NCI-H510A treated with DMSO at 0.1 percent for 48 hours (cell line): ENCODE results near the gene LRRC9.
"Not testable (repeated sequence)": the region's sequence is repeated elsewhere in the genome, so short reads cannot be mapped to it uniquely, and the experiment has no call there.

Experiments
- DNase-seq: peaks from one replicate; lab custom pipeline; 2025; lab: John Stamatoyannopoulos, UW

Gene LRRC9

DNA sequence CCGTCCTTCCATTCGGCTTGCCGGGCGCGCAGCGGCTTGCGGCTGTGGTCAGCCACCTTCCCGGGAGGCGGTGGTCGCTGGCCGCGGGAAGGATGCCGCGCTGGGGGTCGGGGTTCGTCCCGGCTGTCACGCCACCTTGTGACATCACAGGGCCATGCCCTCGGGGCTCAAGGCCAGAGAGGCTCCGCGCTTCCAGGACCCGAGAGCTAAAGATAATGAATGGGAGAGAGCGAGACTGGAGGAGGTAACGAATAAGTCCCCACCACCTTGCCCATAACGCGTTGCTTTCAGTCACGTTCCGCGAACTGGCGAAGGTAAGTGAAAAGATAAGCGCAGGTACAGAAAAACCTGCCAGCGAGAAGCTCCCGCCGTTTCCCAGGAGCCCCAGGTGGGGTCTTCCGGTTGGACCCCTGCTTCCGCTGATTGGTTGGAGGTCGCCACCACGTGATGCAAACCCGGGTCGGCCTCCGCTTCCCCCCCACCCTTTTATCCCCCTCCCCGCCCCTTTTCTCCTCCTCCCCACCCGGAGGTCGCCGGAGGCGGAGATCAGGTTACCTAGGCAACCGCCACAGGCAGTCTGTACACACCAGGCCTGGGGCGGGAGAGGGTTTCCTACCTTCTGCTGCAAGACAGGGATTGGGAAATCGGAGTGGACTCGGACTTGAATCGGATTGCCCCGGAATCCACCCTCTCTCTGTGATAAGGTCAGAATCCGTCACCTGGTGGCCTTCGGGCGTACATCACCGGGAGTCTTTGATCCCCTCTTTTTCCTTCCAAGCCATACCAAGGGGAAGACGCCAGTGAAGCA is at the start of gene LRRC9:
Gene LRRC9, plus strand, starts transcription at position 575 of the 808 bp plus-strand sequence.
- peak; percentile 94 for DNase-seq

DNA sequence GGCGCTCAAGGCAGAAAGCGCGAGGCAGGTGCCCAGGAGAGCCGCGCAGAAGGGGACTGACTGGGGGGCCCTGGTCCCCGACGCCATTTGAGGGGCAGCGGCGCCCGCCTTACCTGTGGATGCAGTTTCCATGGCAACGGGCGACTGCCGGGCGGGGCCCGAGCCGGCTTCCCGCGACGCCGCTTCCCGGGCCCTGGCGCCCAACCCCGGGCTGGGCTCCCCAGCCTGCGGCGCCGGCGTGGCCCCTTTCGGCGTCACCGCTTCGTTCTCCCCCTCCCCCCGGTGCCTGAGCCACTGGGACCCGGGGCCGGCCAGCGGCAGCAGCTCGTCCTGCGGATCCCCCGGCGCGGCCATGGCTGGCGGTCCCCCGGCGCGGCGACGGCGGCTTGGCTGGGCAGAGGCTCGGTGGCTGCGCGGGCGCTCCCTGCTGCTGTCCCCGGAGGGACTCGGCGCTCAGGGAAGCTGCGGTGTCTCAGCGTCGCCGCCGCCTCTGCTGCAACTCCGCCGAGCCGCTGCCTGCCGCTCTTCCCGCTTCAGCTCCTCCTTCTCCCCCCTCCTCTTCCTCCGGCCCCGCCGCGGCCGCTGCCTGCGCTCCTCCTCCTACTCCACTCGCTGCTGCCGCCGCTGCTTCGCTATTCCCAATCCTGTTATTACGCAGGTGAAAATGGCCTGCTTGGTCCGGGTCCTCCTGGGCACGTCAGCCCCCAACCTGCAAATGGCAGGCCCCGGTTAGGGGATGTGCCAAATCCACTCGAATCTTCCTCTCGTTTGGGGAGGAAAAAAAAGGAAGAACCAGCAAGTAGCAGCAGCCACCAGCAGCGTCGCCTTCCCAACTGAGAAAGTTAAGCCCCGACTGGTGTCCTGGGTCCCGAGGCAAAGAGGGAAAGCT is 49.4 kb upstream of the LRRC9 start, which contains the start of gene RTN1:
Gene RTN1, minus strand, starts transcription at position 500 of the 889 bp plus-strand sequence. Its CDS starts 146 bp downstream, at position 354.
- DNase-seq, result peak; percentile 88

DNA sequence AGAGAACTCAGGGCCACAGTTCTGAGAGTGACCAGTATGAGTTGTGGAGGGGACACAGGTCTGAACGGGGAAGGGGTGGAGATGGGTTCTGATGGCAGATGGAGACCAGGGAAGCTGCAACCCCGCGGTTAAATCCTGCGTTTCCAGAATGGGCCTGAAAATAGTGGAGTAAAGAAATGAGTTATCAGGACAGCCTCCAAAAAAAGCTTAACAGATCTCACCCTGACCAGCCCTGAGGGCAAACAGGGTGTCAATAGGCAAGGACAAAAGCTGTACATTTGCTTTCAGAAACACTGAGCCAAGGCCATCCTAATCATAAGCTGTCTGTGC is 48.8 kb upstream of the LRRC9 start:
- DNase-seq, result no peak

DNA sequence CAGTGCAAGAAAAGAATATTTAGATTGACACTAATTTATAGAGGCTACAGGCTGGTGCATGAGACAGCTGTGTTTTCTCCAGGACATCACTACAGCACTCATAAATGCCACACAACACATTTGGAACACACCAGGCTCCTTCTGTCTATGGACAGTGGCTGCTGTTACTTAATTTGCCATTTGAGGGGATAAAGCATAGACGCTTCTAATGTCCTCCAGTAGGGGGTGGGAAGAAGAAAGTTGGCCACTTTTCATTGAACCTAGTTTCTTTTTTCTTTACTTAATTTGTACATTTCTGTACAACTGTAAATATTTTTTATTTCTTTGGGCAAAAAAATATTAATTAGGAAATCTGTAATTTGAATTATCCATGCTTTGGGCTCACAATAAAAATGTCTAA is 37.0 kb upstream of the LRRC9 start:
- no peak for DNase-seq

DNA sequence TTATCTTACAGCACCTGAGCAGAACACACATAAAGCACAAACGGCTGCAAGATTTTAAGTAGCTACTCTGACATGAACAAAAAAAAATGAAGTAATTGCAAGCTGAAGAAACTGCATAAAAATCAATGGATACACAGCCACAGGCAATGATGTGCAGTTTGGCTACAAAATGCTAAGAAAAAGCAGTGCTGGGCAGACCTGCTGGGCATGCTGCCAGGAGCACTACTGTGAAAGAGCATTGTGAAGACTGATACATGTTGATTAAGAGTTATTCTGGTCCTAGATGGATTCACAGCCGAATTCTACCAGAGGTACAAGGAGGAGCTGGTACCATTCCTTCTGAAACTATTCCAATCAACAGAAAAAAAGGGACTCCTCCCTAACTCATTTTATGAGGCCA is 29.3 kb upstream of the LRRC9 start:
- DNase-seq, result no peak

DNA sequence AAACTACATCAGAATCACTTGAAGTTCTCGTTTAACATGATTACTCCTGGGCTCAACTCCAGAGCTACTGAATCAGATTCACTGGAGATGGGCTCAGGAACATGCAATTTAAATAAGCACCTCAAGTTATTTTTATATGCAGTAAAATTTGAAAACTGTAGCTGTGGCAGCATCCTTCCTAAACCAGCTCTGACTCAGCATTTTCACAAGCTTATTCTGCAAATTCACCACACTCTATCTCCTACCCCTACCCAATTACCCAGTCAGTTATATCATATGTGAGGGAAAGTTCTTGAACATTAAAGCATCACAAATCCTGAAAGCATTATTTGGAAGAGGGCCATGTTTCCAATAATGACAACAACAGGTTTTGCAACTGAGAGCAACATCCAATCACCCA is 24.2 kb upstream of the LRRC9 start:
- DNase-seq, result no peak

DNA sequence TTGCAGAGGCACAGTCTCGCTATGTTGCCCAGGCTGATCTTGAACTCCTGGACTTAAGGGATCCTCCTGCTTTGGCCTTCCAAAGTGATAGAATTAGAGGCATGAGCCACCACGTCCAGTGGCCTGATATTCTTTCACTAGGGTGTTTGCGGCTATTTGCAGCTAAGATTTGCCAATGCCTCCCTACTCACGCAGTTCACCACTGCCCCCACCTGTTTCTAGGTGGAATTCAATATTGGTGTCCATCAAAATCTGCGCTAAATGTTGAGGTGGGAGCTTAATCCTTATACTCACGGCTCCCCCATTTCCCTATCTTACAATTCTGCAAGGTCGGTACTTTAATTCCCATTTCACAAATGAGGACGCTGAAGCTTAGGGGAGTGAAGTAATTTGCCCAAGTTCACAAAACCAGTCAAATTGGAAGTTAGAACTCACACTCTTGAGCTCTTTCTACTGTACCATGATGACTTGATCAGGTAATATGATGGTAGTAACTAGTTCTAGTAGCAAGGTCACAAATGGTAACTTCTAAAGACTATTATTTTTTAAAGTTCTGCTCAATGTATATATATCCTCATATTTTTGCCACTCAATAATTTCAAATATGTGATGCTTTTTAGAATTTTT is 22.1 kb upstream of the LRRC9 start:
- DNase-seq, result peak; percentile 48

DNA sequence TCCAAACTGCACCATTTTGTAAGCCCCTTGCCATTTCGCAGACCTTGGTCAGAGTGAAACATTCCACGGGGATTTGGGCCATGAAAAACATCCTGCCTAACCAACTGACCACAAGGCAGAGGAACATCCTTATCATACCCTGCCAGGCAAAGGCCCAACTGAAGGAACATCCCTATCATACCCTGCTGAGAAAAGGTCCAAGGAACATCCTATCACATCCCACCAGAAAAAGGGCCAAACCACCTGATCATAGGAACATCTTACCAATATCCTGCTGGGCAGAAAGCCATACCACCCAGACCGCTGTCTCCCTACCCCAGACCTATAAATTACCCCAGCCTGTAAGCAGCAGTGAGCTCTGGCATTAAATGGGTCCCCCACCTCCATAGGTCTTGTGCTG is 19.4 kb upstream of the LRRC9 start:
- no peak for DNase-seq

DNA sequence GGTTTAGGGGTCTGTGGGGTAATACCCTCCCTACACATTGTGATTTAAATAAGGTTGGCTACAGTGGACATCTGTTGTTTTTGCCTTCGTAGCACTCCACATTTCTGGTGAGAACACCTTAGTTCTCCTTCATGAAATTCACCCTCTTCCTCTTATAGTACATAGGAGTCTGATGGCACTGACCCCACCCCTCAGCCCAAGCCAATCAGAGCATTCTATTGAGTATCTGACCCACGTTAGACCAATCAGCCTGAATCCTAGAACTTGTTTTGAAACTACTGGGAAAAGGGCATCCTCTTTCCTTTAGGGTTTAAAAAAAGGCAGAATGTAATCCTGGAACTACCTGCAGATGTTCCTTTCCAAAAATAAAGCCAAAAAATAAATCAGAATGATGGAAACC is 15.8 kb upstream of the LRRC9 start:
- no peak for DNase-seq

DNA sequence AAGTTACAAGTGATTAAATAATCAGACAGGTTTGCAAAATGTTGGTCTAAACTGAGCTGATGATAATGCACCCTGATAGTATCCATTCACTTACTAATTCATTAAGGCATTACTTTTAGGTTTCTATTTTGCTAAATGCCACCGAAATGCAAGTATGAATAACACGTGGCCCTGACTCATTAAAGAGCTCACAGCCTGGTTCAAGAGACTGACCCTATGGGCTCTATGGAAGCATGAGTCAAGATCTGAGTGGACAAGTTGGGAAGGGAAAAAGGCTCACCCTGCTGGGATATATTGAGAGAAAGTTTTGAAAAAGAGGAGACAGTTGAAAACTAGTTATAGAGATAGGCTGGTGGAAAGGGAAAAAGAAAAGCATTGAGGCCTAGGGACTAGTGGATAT is 14.8 kb upstream of the LRRC9 start:
- no peak for DNase-seq

DNA sequence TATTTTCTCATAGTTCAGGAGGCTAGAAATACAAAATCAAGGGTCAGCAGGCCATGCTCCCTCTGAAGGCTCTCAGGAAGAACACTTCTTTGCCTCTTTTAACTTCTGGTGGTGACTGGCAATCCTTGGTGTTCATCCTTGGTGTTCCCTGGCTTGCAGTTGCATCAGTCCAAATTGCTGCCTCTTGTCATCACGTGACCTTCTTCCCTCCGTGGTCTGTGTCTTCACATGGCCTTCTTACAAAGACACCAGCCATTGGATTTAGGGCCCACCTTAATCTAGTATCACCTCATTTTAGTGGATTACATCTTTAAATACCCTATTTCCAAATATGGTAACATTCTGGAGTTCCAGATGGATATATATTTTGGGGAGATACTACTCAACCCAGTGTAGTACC is 7.5 kb upstream of the LRRC9 start:
- DNase-seq, result no peak

DNA sequence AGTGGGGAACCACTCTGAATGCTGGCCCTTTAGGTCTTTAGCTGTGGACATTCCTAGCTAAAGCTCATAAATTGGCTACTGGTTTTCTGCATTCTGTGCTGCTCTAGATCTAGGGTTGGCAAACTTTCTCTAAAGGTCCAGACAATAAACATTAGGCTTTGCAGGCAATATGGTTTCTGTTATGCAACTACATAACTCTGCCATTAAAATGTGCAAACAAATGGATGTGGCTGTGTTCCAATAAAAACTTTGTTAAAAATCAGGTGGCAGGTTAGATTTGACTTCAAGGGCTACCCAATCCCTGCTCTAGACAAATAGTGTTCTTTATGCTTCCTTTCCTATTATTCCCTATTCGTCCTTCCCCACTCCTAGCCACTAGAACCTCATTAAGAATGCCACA is 6.8 kb upstream of the LRRC9 start:
- no peak for DNase-seq

DNA sequence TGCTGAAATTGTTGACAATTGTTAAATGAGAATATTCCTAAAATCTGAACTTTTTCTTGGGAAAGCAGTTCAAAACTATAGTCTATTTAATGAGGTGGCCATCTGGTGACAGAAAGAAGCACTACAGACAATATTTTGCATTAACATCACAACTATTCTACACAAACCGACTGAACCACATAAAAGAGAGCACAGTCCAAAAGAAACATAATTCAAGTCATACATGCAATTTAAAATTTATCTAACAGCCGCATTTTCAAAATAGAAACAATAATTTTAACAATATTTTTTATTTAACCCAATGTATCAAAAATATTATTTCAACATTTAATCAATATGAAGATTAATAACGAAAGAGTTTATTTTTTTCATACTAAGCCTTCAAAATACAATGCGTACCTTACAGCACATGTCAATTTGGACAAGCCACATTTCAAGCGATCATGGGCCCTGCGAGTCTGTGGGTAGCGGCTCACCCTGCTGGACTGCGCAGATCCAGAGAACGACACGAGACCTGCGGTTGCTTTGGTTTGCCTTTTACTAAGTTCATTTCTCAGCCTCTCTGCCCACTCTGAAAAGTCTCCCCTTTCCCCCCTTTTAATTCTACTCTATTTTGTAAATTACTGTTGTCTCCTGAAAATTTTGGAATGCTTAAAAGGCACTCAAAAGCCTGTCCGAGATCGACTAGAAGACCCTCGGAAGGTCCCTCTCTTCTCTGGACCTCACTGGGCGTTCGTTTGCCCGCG is 947 bp upstream of the LRRC9 start:
- peak; percentile 50 for DNase-seq

DNA sequence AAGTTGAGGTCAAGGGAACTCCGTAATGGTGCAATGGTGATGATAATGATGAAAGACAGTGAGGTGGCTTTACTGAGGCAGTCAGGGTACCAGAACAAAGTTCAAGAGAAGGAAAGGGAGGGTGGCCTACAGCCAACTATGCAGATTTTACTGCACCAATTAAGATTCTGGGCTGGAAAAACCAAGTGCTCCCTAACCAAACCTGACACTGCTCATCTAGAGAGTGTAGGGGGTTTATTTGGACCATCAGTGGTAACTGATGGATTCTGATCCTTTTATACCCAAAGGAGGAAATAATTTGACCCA is 387 bp downstream of the LRRC9 start:
- DNase-seq, result peak; percentile 60

DNA sequence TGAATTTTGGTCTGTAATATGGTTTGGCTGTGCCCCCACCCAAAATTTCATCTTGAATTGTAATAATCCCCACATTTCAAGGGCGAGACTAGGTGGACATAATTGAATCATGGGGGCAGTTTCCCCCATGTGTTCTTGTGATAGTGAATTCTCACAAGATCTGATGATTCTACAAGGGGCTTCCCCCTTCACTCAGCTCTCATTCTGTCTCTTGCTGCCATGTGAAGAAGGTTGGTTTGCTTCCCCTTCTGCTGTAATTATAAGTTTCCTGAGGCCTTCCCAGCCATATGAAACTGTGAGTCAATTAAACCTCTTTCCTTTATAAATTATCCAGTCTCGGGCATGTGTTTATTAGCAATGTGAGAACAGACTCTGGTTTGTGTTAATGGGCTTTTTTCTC is 5.9 kb downstream of the LRRC9 start:
- DNase-seq, result no peak

DNA sequence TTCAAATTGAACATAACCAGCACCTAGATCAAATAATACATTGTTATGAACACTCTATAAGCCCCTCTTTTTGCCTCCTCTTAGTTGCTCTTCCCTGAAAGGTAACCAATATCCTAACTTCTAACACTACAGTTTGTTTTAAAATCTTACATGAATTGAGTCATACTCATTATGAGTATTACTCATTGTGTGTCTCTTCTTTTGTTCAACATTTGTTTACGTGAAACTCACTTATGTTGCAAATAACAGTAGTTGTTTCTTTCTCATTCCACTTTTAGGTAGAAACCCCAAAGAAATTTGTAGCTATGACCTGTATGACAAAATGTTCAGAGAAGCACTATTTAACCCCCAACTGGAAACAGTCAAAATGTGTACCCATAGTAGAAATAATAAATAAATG is 6.6 kb downstream of the LRRC9 start:
- no peak for DNase-seq

DNA sequence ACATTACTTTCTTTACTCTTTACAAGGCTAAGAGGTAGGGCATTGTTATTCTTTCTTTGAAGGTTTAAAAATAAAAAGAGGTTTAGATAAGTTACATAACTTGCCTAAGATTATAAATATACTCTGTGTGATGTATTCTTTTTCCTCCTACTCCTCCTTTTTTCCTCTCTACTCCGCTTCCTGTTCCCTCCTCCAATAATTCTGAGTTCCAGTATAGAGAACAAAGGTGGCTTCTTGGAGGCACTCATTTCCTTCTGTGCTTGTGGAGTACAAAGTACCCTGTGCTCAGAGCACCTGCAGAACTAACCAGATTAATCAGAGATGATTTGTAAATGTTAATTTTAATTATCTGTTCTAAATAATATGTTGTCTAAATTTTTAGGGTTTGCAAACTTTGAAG is 11.3 kb downstream of the LRRC9 start:
- no peak for DNase-seq

DNA sequence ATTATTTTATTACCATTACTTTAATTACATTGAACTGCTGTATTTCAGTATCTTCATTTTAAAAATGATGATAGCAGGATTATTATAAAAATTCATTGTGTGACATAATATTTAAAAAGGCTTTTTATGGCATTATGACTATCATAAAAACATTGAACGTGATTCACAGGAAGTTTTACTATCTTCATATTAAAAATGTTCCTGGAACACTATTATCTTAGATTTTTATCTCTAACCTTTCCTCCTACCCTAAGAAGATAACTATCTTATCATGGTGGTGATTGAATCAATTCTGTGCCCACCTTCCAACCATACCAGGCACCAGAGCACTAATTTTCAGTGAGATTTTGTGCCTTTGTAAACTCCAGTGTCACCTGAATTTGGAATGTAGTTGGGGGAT is 16.2 kb downstream of the LRRC9 start:
- no peak for DNase-seq

DNA sequence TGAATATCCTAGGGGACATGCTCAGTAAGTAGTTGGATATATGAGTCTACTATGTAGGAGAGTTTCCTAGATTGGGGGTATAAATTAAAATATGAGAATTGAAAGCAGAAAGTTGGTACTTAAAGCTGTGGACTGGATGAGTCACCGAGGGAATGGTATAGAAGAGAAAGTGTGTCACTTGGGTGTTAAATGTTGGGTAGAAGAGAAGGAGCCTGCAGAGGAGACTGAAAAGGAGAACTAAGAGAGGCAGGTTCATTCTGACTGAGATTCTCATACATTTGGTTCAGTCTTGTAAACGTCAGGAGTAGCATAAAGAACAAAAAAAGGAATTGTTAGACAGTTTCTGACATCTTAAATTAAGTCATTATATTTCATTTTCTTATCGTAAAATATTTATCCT is 19.9 kb downstream of the LRRC9 start:
- DNase-seq, result no peak

DNA sequence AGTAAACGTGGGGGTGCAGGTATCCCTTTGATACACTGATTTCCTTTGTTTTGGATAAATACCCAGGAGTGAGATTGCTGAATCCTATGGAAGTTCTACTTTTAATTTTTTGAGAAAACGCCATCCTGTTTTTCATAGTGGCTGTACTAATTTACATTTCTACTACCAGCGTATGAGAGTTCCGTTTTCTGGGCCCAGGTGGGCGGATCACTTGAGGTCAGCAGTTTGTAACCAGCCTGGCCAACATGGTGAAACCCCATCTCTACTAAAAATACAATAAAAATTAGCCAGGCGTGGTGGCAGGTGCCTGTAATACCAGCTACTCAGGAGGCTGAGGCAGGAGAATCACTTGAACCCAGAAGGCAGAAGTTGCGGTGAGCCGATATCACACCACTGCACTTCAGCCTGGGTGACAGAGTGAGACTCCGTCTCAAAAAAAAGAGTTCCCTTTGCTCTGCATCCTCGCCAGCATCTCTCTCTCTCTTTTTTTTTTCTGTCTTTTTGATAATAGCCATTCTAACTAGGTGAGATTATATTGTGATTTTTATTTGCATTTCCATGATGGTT is 22.4 kb downstream of the LRRC9 start:
- not testable (repeated sequence) for DNase-seq

DNA sequence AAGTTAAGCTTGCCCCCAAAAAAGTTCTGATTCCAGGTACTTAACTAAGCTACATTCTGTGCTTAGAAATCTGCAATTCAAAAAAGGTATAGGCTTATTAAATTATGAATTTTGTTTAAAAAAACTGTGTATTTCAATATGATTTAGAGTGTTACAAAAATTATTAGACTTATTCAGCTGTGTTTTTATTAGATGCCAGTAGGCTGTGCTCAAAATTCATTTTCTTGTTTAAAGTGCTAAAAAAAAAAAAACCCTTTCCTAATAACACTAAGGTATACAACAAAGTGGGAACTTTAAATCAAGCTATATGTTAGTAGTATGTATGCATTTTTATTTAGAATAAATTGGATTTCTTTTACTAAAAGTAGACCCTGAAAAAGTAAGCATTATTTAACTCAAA is 25.0 kb downstream of the LRRC9 start:
- no peak for DNase-seq

DNA sequence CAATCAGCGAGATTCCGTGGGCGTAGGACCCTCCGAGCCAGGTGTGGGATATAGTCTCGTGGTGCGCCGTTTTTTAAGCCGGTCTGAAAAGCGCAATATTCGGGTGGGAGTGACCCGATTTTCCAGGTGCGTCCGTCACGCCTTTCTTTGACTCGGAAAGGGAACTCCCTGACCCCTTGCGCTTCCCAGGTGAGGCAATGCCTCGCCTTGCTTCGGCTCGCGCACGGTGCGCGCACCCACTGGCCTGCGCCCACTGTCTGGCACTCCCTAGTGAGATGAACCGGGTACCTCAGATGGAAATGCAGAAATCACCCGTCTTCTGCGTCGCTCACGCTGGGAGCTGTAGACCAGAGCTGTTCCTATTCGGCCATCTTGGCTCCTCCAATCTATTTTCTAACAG is 32.2 kb downstream of the LRRC9 start:
- DNase-seq, result not testable (repeated sequence)
